WERI-Rb-1 (cell line): ENCODE data around the gene AP1S3.

Source experiments
- DNase-seq: peaks from one replicate; pipeline ENCODE4 v3.0.0-alpha.2; 2020
- H3K27ac ChIP-seq: fragments of 250-450 bp; sonication (Bioruptor Pico); 2 replicates; pipeline ENCODE4 v1.5.1; 2020; ENCODE audit warnings: mild to moderate bottlenecking, moderate library complexity
- H3K27me3 ChIP-seq: fragments of 250-450 bp; sonication (Bioruptor Pico); 2 replicates; pipeline ENCODE4 v1.5.1; 2021; ENCODE audit warnings: mild to moderate bottlenecking, low read depth, moderate library complexity; ENCODE audit not compliant: insufficient read depth, severe bottlenecking
- H3K36me3 ChIP-seq: fragments of 250-450 bp; sonication (Bioruptor Pico); 2 replicates; pipeline ENCODE4 v1.5.1; 2020; ENCODE audit warnings: mild to moderate bottlenecking, moderate library complexity
- H3K4me3 ChIP-seq: 2 replicates; pipeline ENCODE4 v1.5.1; 2011; ENCODE audit warnings: low read depth, mild to moderate bottlenecking, control low read depth, low read length
- H3K9me3 ChIP-seq: fragments of 250-450 bp; sonication (Bioruptor Pico); 2 replicates; pipeline ENCODE4 v1.5.1; 2021; ENCODE audit warnings: mild to moderate bottlenecking, moderate library complexity; ENCODE audit not compliant: severe bottlenecking
- TF ChIP-seq, protein P1 (sequence below): IDR thresholded peaks from 2 replicates; pipeline ENCODE4 v1.5.1; 2011; ENCODE audit warnings: low read depth, mild to moderate bottlenecking, control low read depth, inconsistent platforms, low read length

The AP1S3 gene

DNA sequence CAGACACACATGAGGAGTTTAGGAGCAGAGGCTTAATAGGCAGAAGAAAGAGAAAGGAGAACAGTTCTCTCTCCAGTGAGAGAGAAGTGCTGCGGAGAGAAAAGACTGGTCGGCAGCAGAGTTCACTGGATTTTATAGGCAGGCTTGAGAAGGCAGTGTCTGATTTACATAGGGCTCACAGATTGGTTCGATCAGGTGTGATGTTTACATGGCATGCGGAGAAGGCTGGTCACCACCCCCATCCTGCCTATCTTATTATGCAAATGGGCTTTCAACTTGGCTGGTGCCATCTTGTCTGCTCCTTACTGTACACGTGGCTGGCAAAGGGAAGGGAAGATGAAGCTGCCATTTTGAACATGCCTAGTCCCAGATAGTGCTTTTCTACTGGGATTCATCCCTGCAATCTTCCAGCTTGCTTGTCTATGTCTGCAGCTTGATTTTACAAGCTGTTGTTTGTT, 113.4 kb downstream of the AP1S3 start:
- no peak overlapping the region for H3K4me3 ChIP-seq
- DNase-seq = no peak
- no peak overlapping the region for H3K27ac ChIP-seq
- TF ChIP-seq, protein P1, sequence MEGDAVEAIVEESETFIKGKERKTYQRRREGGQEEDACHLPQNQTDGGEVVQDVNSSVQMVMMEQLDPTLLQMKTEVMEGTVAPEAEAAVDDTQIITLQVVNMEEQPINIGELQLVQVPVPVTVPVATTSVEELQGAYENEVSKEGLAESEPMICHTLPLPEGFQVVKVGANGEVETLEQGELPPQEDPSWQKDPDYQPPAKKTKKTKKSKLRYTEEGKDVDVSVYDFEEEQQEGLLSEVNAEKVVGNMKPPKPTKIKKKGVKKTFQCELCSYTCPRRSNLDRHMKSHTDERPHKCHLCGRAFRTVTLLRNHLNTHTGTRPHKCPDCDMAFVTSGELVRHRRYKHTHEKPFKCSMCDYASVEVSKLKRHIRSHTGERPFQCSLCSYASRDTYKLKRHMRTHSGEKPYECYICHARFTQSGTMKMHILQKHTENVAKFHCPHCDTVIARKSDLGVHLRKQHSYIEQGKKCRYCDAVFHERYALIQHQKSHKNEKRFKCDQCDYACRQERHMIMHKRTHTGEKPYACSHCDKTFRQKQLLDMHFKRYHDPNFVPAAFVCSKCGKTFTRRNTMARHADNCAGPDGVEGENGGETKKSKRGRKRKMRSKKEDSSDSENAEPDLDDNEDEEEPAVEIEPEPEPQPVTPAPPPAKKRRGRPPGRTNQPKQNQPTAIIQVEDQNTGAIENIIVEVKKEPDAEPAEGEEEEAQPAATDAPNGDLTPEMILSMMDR = no peak
- H3K36me3 ChIP-seq = no peaks in the 10 kb centered on the region
- no peaks in the 10 kb centered on the region for H3K27me3 ChIP-seq
- H3K9me3 ChIP-seq = no peaks in the 10 kb centered on the region

DNA sequence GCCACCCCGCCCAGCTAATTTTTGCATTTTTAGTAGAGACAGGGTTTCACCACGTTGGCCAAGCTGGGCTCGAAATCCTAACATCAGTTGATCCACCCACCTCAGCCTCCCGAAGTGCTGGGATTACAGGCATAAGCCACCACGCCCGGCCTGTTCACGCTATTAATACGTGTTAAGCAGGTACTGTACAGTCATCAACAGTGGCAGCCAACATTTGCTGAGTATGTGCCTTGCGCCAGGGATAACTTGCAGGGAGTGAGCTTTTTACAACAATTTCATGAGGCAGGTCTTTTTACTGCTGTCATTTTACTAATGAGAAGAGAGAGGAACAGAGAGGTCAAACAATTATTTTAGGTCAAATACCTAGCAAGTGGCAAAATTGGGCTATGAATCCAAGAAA, 115.2 kb downstream of the AP1S3 start:
- Histone ChIP-seq H3K36me3 (no peaks in the 10 kb centered on the region), H3K4me3 (no peak overlapping the region)
- TF ChIP-seq, protein P1 = no peak

DNA sequence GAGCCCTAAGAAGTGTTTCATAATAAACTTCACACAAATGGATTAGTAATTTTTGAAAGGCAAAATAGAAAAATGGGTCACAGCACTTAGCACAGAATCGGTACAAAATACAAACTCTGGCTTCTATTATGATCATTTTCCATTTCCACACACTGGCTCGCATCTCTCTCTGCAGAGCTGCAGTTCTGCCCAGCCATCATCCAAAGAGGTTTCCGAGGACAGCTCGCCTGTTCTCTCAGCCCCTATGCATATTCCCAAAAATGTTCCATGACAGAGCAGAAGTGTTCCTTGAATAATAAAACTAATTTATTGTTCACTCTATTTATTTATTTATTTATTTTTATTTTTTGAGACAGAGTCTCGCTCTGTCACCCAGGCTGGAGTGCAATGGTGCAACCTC, 115.6 kb downstream of the AP1S3 start:
- Histone ChIP-seq H3K27ac (no peak overlapping the region), H3K36me3 (no peaks in the 10 kb centered on the region), H3K4me3 (no peak overlapping the region), H3K9me3 (no peaks in the 10 kb centered on the region), H3K27me3 (no peaks in the 10 kb centered on the region)
- TF ChIP-seq, protein P1 = no peak
- no peak for DNase-seq

More for the DNA sequence above, 115.2 kb downstream of the AP1S3 start:
- DNase-seq = no peak
- Histone ChIP-seq H3K9me3 (no peaks in the 10 kb centered on the region), H3K27ac (no peak overlapping the region), H3K27me3 (no peaks in the 10 kb centered on the region)

DNA sequence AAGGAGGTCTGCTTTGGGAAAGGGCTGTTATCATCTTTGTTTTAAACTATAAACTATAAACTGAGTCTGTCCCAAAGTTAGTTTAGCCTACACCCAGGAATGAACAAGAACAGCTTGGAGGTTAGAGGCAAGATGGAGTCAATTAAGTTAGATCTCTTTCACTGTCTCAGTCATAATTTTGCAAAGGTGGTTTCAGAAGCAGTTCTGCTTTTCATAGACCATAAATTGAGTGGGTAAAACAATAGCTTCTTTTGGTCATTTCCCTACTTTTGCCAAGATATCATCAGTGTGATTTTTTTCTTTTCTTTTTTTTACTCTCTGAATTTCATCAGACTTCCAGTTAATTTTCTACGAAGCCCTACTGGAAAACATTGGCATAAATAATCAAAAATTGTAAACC, 117.0 kb downstream of the AP1S3 start:
- H3K9me3 ChIP-seq = no peaks in the 10 kb centered on the region
- DNase-seq = no peak
- no peaks in the 10 kb centered on the region for H3K36me3 ChIP-seq
- TF ChIP-seq, protein P1 = no peak
- H3K27me3 ChIP-seq = no peaks in the 10 kb centered on the region
- no peak overlapping the region for H3K4me3 ChIP-seq
- no peak overlapping the region for H3K27ac ChIP-seq

DNA sequence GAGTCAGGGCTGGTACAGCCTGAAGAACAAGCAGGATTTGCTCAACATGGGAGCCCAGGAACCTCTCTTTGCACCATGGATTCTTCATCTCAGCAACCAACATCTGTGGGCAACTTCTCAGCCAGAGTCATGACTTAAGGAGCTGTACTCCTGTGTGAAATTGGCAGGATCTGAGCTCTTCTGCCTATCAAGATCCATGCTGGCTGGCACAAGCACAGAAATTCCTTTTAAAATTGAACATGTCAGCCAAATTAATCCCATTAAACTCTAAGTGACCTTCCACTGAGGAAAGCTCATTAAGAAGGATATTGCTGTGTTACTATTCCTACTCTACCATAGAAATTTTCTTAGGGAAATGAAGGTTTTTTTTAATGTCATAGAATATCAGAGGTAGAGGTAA, 124.7 kb downstream of the AP1S3 start:
- Histone ChIP-seq H3K4me3 (no peak overlapping the region), H3K27ac (no peak overlapping the region), H3K9me3 (no peaks in the 10 kb centered on the region), H3K36me3 (no peaks in the 10 kb centered on the region), H3K27me3 (no peaks in the 10 kb centered on the region)
- DNase-seq = no peak
- TF ChIP-seq, protein P1 = no peak

DNA sequence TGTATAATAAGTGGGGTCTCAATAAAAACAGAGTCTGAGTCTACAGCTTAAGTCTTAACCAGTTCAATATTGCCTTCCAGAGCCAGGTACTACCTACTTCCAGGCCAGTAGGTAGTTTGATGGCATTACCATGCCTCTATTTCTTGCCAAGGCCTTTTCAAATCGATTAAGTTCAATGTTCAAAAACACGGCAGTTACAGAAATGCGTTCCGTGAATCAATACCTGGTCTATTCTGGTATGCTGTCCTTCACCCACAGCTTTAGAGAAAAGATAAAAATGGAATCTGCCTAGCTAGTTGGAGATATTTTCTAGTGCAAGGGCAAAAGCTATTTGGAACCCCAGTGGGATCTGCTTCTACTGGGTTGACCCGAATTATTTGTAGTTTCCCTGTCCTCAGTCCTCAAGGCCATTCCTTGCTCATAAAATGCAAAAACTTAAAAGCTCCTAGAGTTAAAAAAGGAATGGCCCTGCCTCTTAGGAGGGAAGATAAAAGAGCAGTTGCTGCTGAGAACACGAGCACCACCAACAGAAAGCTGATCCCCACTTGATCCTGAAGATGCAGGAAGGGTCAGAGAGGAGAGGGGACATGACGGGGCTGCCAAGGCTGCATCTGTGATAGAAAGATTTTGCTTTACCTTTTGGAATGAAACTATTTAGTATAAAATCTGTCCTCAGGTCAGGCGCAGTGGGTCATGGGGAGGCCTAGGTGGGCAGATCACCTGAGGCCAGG, 125.6 kb downstream of the AP1S3 start:
- Histone ChIP-seq H3K4me3 (no peak overlapping the region), H3K9me3 (no peaks in the 10 kb centered on the region), H3K27me3 (no peaks in the 10 kb centered on the region), H3K27ac (no peak overlapping the region), H3K36me3 (no peaks in the 10 kb centered on the region)
- TF ChIP-seq, protein P1 = no peak
- no peak for DNase-seq
